ENCODE data around the gene CELF2.

Gene CELF2

GRCh38 chr10:11201911-11202310, 184.2 kb downstream of the CELF2 start:
- ATAC-seq: no peak
- TF ChIP-seq GLIS3 (CRISPR knock-in tag; IDR thresholded peaks at IDR 0.05): no peak
- TF ChIP-seq BACH2 (CRISPR knock-in tag; IDR thresholded peaks at IDR 0.05; ENCODE audit: borderline replicate concordance): no peak
- TF ChIP-seq CSDC2 (CRISPR knock-in tag; IDR thresholded peaks at IDR 0.05): no peak
- no peak for TF ChIP-seq TOX (CRISPR knock-in tag; IDR thresholded peaks at IDR 0.05; ENCODE audit: borderline replicate concordance)
- TF ChIP-seq ZFP30 (CRISPR knock-in tag; IDR thresholded peaks at IDR 0.05): no peak
- no peak for TF ChIP-seq ZFP3 (CRISPR knock-in tag; IDR thresholded peaks at IDR 0.05)
- no peak for TF ChIP-seq ZNF70 (CRISPR knock-in tag; IDR thresholded peaks at IDR 0.05)
- TF ChIP-seq ESRRG (CRISPR knock-in tag; IDR thresholded peaks at IDR 0.05): no peak
- no peak for TF ChIP-seq ZNF8 (CRISPR knock-in tag; IDR thresholded peaks at IDR 0.05)
- no peak for TF ChIP-seq ZC3H10 (CRISPR knock-in tag; IDR thresholded peaks at IDR 0.05)
- no peak for TF ChIP-seq PATZ1 (CRISPR knock-in tag; IDR thresholded peaks at IDR 0.05; ENCODE audit: borderline replicate concordance)

DNA sequence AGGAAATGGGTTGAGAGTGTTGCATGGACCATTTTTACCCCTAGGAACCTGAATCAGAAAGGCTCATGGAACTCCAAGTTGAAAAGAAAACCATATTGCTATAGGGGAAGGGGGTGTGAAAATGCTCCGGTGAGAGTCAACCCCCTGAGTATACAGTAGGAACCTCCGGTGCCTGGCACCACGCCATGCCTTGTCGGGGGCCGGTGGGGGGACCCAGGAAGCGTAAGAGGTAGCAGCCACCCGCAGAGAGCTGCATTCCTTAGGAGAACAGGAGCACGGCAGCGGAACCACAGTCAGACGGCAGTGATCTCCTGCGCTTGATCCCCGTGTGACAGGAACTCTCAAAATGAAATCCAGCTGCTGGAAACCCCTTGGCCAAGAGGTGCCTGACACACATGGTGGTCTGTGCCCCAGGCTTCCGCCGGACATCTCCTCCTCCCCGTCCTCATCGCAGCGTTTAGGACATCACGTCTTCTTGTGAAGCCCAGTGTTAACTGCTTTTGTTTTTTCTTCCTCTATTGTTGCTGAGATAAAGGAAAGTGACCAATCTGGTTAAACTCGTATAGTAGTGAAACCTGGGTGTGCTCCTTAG, 186.8 kb downstream of the CELF2 start:
- no peak for TF ChIP-seq CSDC2 (CRISPR knock-in tag; IDR thresholded peaks at IDR 0.05)
- no peak for TF ChIP-seq ARNTL (CRISPR knock-in tag; IDR thresholded peaks at IDR 0.05; ENCODE audit: borderline replicate concordance, low read depth)
- TF ChIP-seq GLIS3 (CRISPR knock-in tag; IDR thresholded peaks at IDR 0.05): no peak
- TF ChIP-seq ZFP3 (CRISPR knock-in tag; IDR thresholded peaks at IDR 0.05): no peak
- no peak for TF ChIP-seq ZNF8 (CRISPR knock-in tag; IDR thresholded peaks at IDR 0.05)
- TF ChIP-seq ZNF70 (CRISPR knock-in tag; IDR thresholded peaks at IDR 0.05): no peak
- no peak for TF ChIP-seq TOX (CRISPR knock-in tag; IDR thresholded peaks at IDR 0.05; ENCODE audit: borderline replicate concordance)
- no peak for TF ChIP-seq ESRRG (CRISPR knock-in tag; IDR thresholded peaks at IDR 0.05)
- TF ChIP-seq, protein P1, sequence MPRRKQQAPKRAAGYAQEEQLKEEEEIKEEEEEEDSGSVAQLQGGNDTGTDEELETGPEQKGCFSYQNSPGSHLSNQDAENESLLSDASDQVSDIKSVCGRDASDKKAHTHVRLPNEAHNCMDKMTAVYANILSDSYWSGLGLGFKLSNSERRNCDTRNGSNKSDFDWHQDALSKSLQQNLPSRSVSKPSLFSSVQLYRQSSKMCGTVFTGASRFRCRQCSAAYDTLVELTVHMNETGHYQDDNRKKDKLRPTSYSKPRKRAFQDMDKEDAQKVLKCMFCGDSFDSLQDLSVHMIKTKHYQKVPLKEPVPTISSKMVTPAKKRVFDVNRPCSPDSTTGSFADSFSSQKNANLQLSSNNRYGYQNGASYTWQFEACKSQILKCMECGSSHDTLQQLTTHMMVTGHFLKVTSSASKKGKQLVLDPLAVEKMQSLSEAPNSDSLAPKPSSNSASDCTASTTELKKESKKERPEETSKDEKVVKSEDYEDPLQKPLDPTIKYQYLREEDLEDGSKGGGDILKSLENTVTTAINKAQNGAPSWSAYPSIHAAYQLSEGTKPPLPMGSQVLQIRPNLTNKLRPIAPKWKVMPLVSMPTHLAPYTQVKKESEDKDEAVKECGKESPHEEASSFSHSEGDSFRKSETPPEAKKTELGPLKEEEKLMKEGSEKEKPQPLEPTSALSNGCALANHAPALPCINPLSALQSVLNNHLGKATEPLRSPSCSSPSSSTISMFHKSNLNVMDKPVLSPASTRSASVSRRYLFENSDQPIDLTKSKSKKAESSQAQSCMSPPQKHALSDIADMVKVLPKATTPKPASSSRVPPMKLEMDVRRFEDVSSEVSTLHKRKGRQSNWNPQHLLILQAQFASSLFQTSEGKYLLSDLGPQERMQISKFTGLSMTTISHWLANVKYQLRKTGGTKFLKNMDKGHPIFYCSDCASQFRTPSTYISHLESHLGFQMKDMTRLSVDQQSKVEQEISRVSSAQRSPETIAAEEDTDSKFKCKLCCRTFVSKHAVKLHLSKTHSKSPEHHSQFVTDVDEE (CRISPR knock-in tag; IDR thresholded peaks at IDR 0.05): no peak
- no peak for TF ChIP-seq BACH2 (CRISPR knock-in tag; IDR thresholded peaks at IDR 0.05; ENCODE audit: borderline replicate concordance)
- TF ChIP-seq TCF4 (CRISPR knock-in tag; IDR thresholded peaks at IDR 0.05; ENCODE audit: borderline replicate concordance): no peak
- no peak for TF ChIP-seq SNAI2 (CRISPR knock-in tag; IDR thresholded peaks at IDR 0.05)
- TF ChIP-seq, protein P2, sequence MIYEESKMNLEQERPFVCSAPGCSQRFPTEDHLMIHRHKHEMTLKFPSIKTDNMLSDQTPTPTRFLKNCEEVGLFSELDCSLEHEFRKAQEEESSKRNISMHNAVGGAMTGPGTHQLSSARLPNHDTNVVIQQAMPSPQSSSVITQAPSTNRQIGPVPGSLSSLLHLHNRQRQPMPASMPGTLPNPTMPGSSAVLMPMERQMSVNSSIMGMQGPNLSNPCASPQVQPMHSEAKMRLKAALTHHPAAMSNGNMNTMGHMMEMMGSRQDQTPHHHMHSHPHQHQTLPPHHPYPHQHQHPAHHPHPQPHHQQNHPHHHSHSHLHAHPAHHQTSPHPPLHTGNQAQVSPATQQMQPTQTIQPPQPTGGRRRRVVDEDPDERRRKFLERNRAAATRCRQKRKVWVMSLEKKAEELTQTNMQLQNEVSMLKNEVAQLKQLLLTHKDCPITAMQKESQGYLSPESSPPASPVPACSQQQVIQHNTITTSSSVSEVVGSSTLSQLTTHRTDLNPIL (CRISPR knock-in tag; IDR thresholded peaks at IDR 0.05; ENCODE audit: low read depth): no peak
- TF ChIP-seq RARB (CRISPR knock-in tag; IDR thresholded peaks at IDR 0.05): no peak
- no peak for TF ChIP-seq ZC3H10 (CRISPR knock-in tag; IDR thresholded peaks at IDR 0.05)
- TF ChIP-seq ISL1 (CRISPR knock-in tag; IDR thresholded peaks at IDR 0.05): no peak
- ATAC-seq: no peak

DNA sequence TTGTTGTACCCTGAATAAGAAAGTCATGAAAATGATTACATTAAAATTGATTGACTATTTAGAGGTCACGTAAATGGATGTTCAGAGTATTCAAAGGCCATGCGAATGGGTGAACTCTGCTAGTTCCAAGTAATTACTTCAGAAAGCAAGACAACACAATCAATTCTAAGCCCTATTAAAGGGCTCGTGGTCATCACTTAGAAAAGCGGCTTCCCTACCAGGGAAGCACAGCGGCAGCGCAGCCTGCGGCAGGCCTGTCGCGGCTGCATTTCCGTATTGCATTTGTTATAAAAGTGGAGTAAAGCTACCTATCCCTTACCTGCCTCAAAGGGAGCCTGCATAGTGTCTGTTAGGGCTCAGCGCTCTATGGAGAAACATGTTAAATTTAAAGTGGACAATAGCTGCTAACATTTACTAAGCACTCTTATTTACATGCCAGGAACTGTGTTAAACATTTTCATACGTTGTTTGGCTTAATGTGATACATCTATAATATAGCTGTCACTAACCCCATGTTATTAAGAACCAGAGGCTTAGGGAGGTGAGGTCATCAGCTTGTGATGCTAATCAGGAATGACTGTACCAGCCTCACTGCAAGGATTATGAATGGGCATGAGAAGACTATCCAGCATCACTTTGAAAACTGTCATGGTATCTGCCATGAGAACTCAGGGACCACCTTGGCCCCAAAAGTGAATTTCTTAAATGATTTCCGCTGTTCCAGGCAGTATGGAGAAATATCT, 187.5 kb downstream of the CELF2 start:
- no peak for TF ChIP-seq PPARA (CRISPR knock-in tag; IDR thresholded peaks at IDR 0.05; ENCODE audit: borderline replicate concordance)
- TF ChIP-seq ZNF8 (CRISPR knock-in tag; IDR thresholded peaks at IDR 0.05): no peak
- no peak for TF ChIP-seq TOX (CRISPR knock-in tag; IDR thresholded peaks at IDR 0.05; ENCODE audit: borderline replicate concordance)
- TF ChIP-seq RARB (CRISPR knock-in tag; IDR thresholded peaks at IDR 0.05): no peak
- TF ChIP-seq GLIS3 (CRISPR knock-in tag; IDR thresholded peaks at IDR 0.05): no peak
- TF ChIP-seq BACH2 (CRISPR knock-in tag; IDR thresholded peaks at IDR 0.05; ENCODE audit: borderline replicate concordance): no peak
- TF ChIP-seq, protein P1 (CRISPR knock-in tag; IDR thresholded peaks at IDR 0.05): no peak
- ATAC-seq: no peak

Data from SK-N-SH treated with all-trans-retinoic acid at 6 μM for 48 hours (cell line).